Neural progenitor cell (in vitro differentiated cells): ENCODE results near the gene C15orf62.

ENCODE experiments used
- CTCF ChIP-seq: fragments of 200-600 bp; sonication (generic); IDR thresholded peaks from 2 replicates; pipeline ENCODE4 v1.5.1; 2017; ENCODE audit warnings: antibody characterized with exemption, mild to moderate bottlenecking
- EZH2 ChIP-seq: fragments of 200-600 bp; sonication (generic); IDR thresholded peaks from 2 replicates; pipeline ENCODE4 v1.6.1; 2017; ENCODE audit warnings: antibody characterized with exemption, mild to moderate bottlenecking, moderate library complexity

GRCh38 chr15:40731034-40731433 is 38.7 kb upstream of the C15orf62 start:
- TF ChIP-seq CTCF (no peak), EZH2 (no peak)
